Measurements from ENCODE around the gene SRMS.

- TF ChIP-seq POLR2A (IDR thresholded peaks at IDR 0.05) (no peak), CTCF (IDR thresholded peaks at IDR 0.05 in 4 of 5, conservative IDR thresholded peaks at IDR 0.05 in 1 of 5) (no peak)
Measured at GRCh38 chr20:63494084-63494419, 53.5 kb downstream of the SRMS start.

All from gastrocnemius medialis (tissue), 4 donors.